Measurements from ENCODE around the gene THY1. TPM values are rescaled to one million over a fixed set of nuclear protein-coding genes. Genes with fewer than 3 reads are reported as not detected.

The THY1 gene
- total RNA-seq, 1 experiment from 2014 or later, result 1.1 TPM

- ChIA-PET RAD21 (ENCODE audit: low non-redundant PET in 1 of 2, low total read pairs in 2 of 2, uncharacterized antibody in 2 of 2, unreplicated experiment in 2 of 2) (no interaction called here), POLR2A (no interaction called here), CTCF (no interaction called here)
- no peak overlapping the region for H2AFZ ChIP-seq (ENCODE audit: low read depth, low read length, poor library complexity, severe bottlenecking)
- TF ChIP-seq POLR2A (IDR thresholded peaks at IDR 0.05; ENCODE audit: borderline replicate concordance, extremely low read depth, insufficient read depth, insufficient read length), result no peak
- TF ChIP-seq, protein P1, sequence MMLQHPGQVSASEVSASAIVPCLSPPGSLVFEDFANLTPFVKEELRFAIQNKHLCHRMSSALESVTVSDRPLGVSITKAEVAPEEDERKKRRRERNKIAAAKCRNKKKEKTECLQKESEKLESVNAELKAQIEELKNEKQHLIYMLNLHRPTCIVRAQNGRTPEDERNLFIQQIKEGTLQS (IDR thresholded peaks at IDR 0.05), result no peak
- no peak for TF ChIP-seq CTCF (IDR thresholded peaks at IDR 0.05 in 2 of 3, conservative IDR thresholded peaks at IDR 0.05 in 1 of 3; ENCODE audit: borderline replicate concordance in 1 of 3, insufficient read depth in 1 of 3, low read depth in 2 of 3, low read length in 2 of 3)
- no peak overlapping the region for H3K27ac ChIP-seq (ENCODE audit: low read depth, low read length)
- no peaks in the 10 kb centered on the region for H3K27me3 ChIP-seq (ENCODE audit: insufficient read depth, low read length)
- H3K4me1 ChIP-seq (ENCODE audit: control insufficient read depth in 1 of 2, insufficient read depth in 2 of 2, low read length in 2 of 2), result no peaks in the 10 kb centered on the region
- no peak overlapping the region for H3K4me2 ChIP-seq (ENCODE audit: low read length)
- no peak for DNase-seq (ENCODE audit: low read depth, low spot score)
- peaks cover 9 to 20% of the 10 kb centered on the region in 2 experiments; a peak in 2 of 4 replicates for H3K9me3 ChIP-seq (ENCODE audit: control insufficient read depth in 1 of 2, insufficient read depth in 1 of 2, low read depth in 1 of 2, low read length in 2 of 2)
- no peaks in the 10 kb centered on the region for H3K79me2 ChIP-seq (ENCODE audit: insufficient read depth, low read length)
- no peaks in the 10 kb centered on the region for H4K20me1 ChIP-seq (ENCODE audit: insufficient read depth)
- intact Hi-C loops (cut with micrococcal nuclease), result no loop called here
- H3K36me3 ChIP-seq (ENCODE audit: control insufficient read depth in 1 of 2, insufficient read depth in 2 of 2, low read length in 2 of 2), result peaks cover 0 to 13% of the 10 kb centered on the region in 2 experiments; a peak in 1 of 4 replicates
- ATAC-seq, result no peak
- BruUV-seq (replicated peaks), result no TSS peak
- H3K9ac ChIP-seq (ENCODE audit: low read length), result no peak overlapping the region
- H3K4me3 ChIP-seq (replicated peaks in 1 of 2; ENCODE audit: low read depth in 1 of 2, low read length in 2 of 2), result no peak overlapping the region
- H3K9me2 ChIP-seq (ENCODE audit: insufficient read depth), result 0 out of 2 replicates have a peak, but pooled peaks cover 2% of the 10 kb centered on the region
Observed at GRCh38 chr11:119400860-119401259, 22.1 kb downstream of the THY1 start.

DNA sequence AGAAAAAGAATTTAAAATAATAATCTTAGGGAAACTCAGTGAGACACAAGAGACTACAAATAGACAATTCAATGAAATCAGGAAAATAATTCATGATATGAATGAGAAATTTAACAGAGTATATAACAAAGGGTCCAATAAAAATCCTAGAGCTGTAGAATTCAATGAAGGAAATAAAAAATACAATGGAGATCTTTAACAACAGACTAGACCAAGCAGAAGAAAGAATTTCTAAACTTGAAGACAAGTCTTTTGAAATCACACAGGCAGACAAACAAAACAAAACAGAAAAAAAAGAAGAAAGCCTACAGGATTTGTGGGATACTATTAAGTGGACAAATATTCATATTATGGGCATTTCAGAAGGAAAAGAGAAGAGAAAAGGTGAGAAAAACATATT, 25.2 kb downstream of the THY1 start:
- DNase-seq (ENCODE audit: low read depth, low spot score), result no peak
- Histone ChIP-seq H3K4me1 (ENCODE audit: control insufficient read depth in 1 of 2, insufficient read depth in 2 of 2, low read length in 2 of 2) (no peaks in the 10 kb centered on the region), H2AFZ (ENCODE audit: low read depth, low read length, poor library complexity, severe bottlenecking) (no peak overlapping the region), H3K36me3 (ENCODE audit: control insufficient read depth in 1 of 2, insufficient read depth in 2 of 2, low read length in 2 of 2) (peaks cover 0 to 13% of the 10 kb centered on the region in 2 experiments; a peak in 1 of 4 replicates), H3K4me3 (replicated peaks in 1 of 2; ENCODE audit: low read depth in 1 of 2, low read length in 2 of 2) (no peak overlapping the region), H3K9ac (ENCODE audit: low read length) (no peak overlapping the region), H3K4me2 (ENCODE audit: low read length) (no peak overlapping the region), H3K79me2 (ENCODE audit: insufficient read depth, low read length) (no peaks in the 10 kb centered on the region), H3K27me3 (ENCODE audit: insufficient read depth, low read length) (no peaks in the 10 kb centered on the region), H3K9me2 (ENCODE audit: insufficient read depth) (0 out of 2 replicates have a peak, but pooled peaks cover 2% of the 10 kb centered on the region), H3K9me3 (ENCODE audit: control insufficient read depth in 1 of 2, insufficient read depth in 1 of 2, low read depth in 1 of 2, low read length in 2 of 2) (peaks cover 9 to 20% of the 10 kb centered on the region in 2 experiments; a peak in 2 of 4 replicates), H4K20me1 (ENCODE audit: insufficient read depth) (no peaks in the 10 kb centered on the region), H3K27ac (ENCODE audit: low read depth, low read length) (no peak overlapping the region)
- ChIA-PET POLR2A (no interaction called here), RAD21 (ENCODE audit: low non-redundant PET in 1 of 2, low total read pairs in 2 of 2, uncharacterized antibody in 2 of 2, unreplicated experiment in 2 of 2) (no interaction called here), CTCF (no interaction called here)
- BruUV-seq (replicated peaks), result no TSS peak
- no peak for ATAC-seq
- intact Hi-C loops (cut with micrococcal nuclease), result no loop called here
- no peak for TF ChIP-seq EGR1 (IDR thresholded peaks at IDR 0.05; ENCODE audit: low read depth)
- TF ChIP-seq CBX3 (IDR thresholded peaks at IDR 0.05; ENCODE audit: low read depth), result no peak
- no peak for TF ChIP-seq CTCF (IDR thresholded peaks at IDR 0.05 in 2 of 3, conservative IDR thresholded peaks at IDR 0.05 in 1 of 3; ENCODE audit: borderline replicate concordance in 1 of 3, insufficient read depth in 1 of 3, low read depth in 2 of 3, low read length in 2 of 3)
- TF ChIP-seq ELF1 (IDR thresholded peaks at IDR 0.05; ENCODE audit: borderline replicate concordance, low read depth), result no peak
- TF ChIP-seq, protein P2, sequence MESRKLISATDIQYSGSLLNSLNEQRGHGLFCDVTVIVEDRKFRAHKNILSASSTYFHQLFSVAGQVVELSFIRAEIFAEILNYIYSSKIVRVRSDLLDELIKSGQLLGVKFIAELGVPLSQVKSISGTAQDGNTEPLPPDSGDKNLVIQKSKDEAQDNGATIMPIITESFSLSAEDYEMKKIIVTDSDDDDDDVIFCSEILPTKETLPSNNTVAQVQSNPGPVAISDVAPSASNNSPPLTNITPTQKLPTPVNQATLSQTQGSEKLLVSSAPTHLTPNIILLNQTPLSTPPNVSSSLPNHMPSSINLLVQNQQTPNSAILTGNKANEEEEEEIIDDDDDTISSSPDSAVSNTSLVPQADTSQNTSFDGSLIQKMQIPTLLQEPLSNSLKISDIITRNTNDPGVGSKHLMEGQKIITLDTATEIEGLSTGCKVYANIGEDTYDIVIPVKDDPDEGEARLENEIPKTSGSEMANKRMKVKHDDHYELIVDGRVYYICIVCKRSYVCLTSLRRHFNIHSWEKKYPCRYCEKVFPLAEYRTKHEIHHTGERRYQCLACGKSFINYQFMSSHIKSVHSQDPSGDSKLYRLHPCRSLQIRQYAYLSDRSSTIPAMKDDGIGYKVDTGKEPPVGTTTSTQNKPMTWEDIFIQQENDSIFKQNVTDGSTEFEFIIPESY (IDR thresholded peaks at IDR 0.05; ENCODE audit: extremely low read depth, insufficient replicate concordance, low read length), result no peak
- TF ChIP-seq POLR2AphosphoS5 (IDR thresholded peaks at IDR 0.05; ENCODE audit: low read depth, low read length), result no peak
- no peak for TF ChIP-seq JUND (IDR thresholded peaks at IDR 0.05)
- TF ChIP-seq SP1 (IDR thresholded peaks at IDR 0.05; ENCODE audit: low read depth), result no peak
- no peak for TF ChIP-seq FOSL1 (IDR thresholded peaks at IDR 0.05; ENCODE audit: low read depth)
- TF ChIP-seq MAX (IDR thresholded peaks at IDR 0.05), result no peak
- no peak for TF ChIP-seq CEBPB (IDR thresholded peaks at IDR 0.05; ENCODE audit: low read depth)
- TF ChIP-seq, protein P1 (IDR thresholded peaks at IDR 0.05), result no peak
- TF ChIP-seq ZFX (IDR thresholded peaks at IDR 0.05), result no peak
